OCI-LY3 (cell line): ENCODE data around the gene TMEM69.

ENCODE experiments used
- EZH2phosphoT487 ChIP-seq: fragments of 200-600 bp; shearing (Covaris generic); IDR thresholded peaks from 2 replicates; pipeline ENCODE4 v1.6.1; 2018; ENCODE audit warnings: antibody characterized with exemption, mixed run types, low read depth
- TF ChIP-seq, protein P1 (sequence below): fragments of 200-600, 300-600 bp; sonication (generic); IDR thresholded peaks from 2 replicates; pipeline ENCODE4 v1.5.1; 2014; ENCODE audit warnings: antibody characterized with exemption, low read length, low read depth

DNA sequence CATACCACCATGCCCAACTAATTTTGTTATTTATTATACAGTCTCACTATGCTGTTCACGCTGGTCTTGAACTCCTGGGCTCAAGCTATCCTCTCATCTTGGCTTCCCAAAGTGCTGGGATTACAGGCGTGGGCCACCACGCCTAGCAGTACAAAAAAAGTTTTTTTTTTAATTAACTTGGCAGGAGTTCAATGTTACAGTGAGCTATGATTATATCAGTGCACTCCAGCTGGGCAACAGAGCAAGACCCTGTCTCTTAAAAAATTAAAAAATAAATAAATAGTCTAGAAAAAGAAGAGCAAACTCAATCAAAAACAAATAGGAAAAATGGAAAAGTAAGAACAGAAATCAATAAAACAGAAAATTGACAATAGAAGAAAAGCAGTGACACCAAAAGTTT, 25.7 kb downstream of the TMEM69 start:
- TF ChIP-seq, protein P1, sequence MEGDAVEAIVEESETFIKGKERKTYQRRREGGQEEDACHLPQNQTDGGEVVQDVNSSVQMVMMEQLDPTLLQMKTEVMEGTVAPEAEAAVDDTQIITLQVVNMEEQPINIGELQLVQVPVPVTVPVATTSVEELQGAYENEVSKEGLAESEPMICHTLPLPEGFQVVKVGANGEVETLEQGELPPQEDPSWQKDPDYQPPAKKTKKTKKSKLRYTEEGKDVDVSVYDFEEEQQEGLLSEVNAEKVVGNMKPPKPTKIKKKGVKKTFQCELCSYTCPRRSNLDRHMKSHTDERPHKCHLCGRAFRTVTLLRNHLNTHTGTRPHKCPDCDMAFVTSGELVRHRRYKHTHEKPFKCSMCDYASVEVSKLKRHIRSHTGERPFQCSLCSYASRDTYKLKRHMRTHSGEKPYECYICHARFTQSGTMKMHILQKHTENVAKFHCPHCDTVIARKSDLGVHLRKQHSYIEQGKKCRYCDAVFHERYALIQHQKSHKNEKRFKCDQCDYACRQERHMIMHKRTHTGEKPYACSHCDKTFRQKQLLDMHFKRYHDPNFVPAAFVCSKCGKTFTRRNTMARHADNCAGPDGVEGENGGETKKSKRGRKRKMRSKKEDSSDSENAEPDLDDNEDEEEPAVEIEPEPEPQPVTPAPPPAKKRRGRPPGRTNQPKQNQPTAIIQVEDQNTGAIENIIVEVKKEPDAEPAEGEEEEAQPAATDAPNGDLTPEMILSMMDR, result no peak
- no peak for TF ChIP-seq EZH2phosphoT487
